Fibroblast of mammary gland (primary cell): Measurements from ENCODE around the gene ACD.

Experiments used
- DNase-seq: peaks from one replicate; pipeline ENCODE4 v3.0.0-alpha.2; 2010; ENCODE audit warnings: low read depth
- H3K4me3 ChIP-seq: 2 replicates; pipeline ENCODE4 v1.5.1; 2011; ENCODE audit warnings: low read depth, mild to moderate bottlenecking, low read length, moderate library complexity; ENCODE audit not compliant: control insufficient read depth
- TF ChIP-seq, protein P1 (sequence below): conservative IDR thresholded peaks from 2 replicates; pipeline ENCODE4 v1.5.1; 2011; ENCODE audit warnings: low read depth, low read length, inconsistent platforms; ENCODE audit not compliant: control insufficient read depth, insufficient read depth

ACD gene

DNA sequence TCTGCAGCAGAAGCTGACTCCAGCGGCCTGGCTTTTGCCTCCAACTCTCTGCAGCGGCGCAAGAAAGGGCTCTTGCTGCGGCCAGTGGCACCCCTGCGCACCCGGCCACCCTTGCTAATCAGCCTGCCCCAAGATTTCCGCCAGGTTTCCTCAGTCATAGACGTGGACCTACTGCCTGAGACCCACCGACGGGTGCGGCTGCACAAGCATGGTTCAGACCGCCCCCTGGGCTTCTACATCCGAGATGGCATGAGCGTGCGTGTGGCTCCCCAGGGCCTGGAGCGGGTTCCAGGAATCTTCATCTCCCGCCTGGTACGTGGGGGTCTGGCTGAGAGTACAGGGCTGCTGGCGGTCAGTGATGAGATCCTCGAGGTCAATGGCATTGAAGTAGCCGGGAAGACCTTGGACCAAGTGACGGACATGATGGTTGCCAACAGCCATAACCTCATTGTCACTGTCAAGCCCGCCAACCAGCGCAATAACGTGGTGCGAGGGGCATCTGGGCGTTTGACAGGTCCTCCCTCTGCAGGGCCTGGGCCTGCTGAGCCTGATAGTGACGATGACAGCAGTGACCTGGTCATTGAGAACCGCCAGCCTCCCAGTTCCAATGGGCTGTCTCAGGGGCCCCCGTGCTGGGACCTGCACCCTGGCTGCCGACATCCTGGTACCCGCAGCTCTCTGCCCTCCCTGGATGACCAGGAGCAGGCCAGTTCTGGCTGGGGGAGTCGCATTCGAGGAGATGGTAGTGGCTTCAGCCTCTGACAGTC, 2.0 kb upstream of the ACD start:
- no peak for DNase-seq
- H3K4me3 ChIP-seq: no peak overlapping the region
- TF ChIP-seq, protein P1, sequence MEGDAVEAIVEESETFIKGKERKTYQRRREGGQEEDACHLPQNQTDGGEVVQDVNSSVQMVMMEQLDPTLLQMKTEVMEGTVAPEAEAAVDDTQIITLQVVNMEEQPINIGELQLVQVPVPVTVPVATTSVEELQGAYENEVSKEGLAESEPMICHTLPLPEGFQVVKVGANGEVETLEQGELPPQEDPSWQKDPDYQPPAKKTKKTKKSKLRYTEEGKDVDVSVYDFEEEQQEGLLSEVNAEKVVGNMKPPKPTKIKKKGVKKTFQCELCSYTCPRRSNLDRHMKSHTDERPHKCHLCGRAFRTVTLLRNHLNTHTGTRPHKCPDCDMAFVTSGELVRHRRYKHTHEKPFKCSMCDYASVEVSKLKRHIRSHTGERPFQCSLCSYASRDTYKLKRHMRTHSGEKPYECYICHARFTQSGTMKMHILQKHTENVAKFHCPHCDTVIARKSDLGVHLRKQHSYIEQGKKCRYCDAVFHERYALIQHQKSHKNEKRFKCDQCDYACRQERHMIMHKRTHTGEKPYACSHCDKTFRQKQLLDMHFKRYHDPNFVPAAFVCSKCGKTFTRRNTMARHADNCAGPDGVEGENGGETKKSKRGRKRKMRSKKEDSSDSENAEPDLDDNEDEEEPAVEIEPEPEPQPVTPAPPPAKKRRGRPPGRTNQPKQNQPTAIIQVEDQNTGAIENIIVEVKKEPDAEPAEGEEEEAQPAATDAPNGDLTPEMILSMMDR: no peak

DNA sequence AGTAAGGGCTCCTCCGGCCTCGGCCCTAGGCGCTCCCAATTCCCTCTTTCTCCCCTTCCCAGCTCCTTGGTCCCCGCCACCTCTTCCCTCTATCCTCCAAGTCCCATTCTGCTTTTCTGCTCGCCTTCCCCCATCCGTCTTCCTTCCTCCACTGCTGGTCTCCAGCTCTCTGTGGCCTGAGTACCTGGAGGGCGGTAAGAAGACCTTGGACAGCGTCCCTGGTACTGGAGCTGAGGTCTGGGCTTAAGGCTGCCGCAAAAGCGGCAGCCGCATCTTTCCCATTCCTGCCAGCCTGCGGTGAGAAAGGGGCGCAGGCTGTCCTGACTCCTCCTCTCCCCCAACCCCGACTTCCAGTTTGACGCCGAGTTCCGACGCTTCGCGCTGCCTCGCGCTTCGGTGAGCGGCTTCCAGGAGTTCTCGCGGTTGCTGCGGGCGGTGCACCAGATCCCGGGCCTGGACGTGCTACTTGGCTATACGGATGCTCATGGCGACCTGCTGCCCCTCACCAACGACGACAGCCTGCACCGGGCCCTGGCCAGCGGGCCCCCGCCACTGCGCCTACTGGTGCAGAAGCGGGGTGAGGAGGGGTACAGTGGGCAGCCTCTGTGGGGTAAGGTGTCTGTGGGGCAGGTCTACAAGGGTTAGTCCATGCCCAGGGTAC, 1.2 kb upstream of the ACD start:
- peak; percentile 28 for DNase-seq
- H3K4me3 ChIP-seq: peak overlapping the region; percentile 42
- TF ChIP-seq, protein P1: no peak

DNA sequence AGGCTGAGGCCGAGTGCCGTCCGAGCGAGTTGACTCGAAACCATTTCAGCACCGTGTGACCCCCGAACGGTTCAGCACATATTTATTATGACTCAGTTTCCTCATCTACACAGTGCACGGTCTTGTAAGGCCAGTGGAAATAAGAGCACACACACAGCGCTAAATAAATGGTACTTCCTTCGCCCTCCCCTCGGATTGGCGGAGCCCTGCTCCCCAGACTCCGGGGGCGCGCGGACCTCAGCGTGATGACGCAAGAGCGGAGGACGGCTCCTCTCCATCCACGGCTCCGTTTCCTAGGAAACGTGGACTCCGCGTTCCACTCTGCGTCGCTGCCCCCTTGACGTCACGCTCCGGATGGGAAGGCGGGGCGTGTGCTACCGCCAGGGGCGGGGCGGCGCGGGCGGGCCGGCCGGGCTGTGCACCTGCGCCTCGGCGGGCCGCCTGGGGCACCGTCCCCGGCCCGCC, 536 bp upstream of the ACD start, which contains the start of gene PARD6A:
PARD6A (plus strand) TSS at position 397 of the 465 bp plus-strand sequence. CDS start 79 bp downstream, outside the sequence.
- TF ChIP-seq, protein P1: no peak
- DNase-seq: peak; percentile 96
- peak within 1 kb of the TSS; percentile 86 for H3K4me3 ChIP-seq

DNA sequence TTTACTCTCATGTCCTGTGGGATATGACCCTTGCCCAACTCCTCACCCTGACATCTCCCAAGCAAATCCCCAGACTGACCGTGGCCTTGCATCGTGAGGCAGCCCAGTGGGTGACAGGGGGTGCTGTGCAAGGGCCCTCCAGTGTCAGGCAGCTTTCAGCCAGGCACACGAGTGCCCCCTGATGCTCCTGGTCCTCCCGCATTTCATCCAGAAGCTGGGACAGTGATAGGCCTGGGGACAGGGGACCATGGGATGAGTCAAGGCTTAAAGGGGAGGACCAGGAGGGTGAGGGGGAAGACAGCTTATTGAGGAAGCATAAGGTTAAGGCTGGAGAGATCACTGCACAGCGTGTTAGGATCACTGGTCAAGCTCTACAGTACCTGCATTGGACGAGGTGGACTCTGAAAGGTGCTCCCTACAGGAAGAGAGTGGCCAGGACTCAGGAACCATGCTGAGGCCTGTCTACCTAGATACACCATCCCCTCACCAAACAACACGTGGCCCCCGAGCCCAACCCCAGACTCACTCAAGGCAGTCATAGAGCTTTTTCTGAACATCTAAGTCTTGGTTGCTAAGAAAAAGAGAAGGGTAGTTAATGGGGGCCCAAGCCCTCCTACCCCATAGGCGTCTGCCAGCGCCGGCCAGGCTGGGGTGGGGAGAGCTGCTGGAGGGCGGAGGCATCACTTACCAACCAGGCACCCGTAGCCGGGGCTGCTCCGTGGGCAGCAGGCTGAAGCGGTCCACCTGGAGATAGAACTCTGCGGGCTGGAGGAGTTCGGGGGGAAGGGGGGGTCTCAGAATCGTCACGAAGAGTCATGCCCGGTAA, 998 bp downstream of the ACD start:
- DNase-seq: no peak

DNA sequence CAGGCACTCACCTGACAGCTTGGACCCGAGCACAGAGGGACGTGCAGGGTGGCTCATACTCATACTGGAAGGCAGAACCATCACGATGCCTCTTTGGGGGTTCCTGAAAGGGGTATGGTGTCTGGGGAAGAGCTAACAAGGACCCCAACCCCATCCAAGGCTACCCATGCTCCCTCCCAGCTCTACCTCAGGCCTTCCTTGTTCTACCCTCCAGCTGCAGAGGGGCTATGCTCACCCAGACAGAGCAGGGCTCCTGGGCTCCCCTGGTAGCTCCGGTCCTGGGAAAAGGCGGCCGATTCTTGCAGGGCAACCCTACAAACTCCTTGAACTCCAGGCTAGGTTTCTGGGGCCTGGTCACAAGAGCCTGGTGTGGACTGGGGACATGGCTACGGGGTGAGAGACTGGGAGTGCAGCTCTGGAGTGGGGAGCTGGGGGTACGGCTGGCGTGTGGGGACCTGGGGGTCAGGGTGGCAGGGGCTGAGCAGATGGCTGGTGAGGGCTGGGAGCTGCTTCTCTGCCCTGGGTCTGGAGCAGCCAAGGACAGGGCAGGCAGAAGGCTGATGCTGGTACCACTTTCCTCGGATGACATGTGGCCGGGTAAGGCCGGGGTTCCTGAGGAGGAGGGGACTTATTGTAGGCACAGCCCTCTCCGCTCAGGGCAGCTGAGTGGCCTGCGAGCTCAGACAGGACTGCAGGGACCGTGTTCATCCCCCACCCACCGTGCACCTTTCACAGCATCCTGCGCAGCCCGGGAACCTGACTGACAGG, 2.1 kb downstream of the ACD start:
- no peak for DNase-seq
- TF ChIP-seq, protein P1: no peak
- H3K4me3 ChIP-seq: no peak overlapping the region

More for the DNA sequence above, 998 bp downstream of the ACD start:
- peak overlapping the region; percentile 86 for H3K4me3 ChIP-seq
- TF ChIP-seq, protein P1: no peak
